Skeletal muscle tissue (tissue), 4 donors: ENCODE results near the gene CASP9. TPM values are rescaled to one million over a fixed set of nuclear protein-coding genes. Genes with fewer than 3 reads are reported as not detected.

ENCODE experiments used
- H3K27ac ChIP-seq: one replicate; pipeline ENCODE4 v1.7.0; 2013; ENCODE audit warnings: mild to moderate bottlenecking, low read depth, low read length, inconsistent platforms
- H3K27me3 ChIP-seq, 3 donors: one replicate each; pipeline ENCODE4 v1.7.0; 2013; ENCODE audit warnings: low read length in 3 of 3; ENCODE audit not compliant: control insufficient read depth in 3 of 3, insufficient read depth in 3 of 3
- H3K36me3 ChIP-seq, 3 donors: one replicate each; pipeline ENCODE4 v1.7.0; 2013; ENCODE audit warnings: low read length in 3 of 3; ENCODE audit not compliant: control insufficient read depth in 3 of 3, insufficient read depth in 3 of 3
- H3K4me1 ChIP-seq, 3 donors: one replicate each; pipeline ENCODE4 v1.7.0; 2013; ENCODE audit warnings: low read length in 3 of 3, mild to moderate bottlenecking in 3 of 3; ENCODE audit not compliant: control insufficient read depth in 3 of 3, insufficient read depth in 3 of 3
- H3K4me3 ChIP-seq, 3 donors: one replicate each; pipeline ENCODE4 v1.7.0; 2013; ENCODE audit warnings: low read length in 3 of 3
- H3K9ac ChIP-seq, 3 donors: one replicate each; pipeline ENCODE4 v1.7.0; 2013; ENCODE audit warnings: low read length in 3 of 3, mild to moderate bottlenecking in 3 of 3, moderate library complexity in 2 of 3, low read depth in 1 of 3
- H3K9me3 ChIP-seq, 3 donors: one replicate each; pipeline ENCODE4 v1.7.0; 2013; ENCODE audit warnings: low read length in 3 of 3; ENCODE audit not compliant: control insufficient read depth in 3 of 3
- total RNA-seq: library from RNA; depleted of rRNA; stranded (reverse); fragments of >200 nt; gene quantifications from one replicate; pipeline ENCODE4 v1.2.3, GENCODE V29; 2014
- donor health status: Osteomylitis.

Gene CASP9
- total RNA-seq, 1 donor from 2014 or later = 9.9 TPM

DNA sequence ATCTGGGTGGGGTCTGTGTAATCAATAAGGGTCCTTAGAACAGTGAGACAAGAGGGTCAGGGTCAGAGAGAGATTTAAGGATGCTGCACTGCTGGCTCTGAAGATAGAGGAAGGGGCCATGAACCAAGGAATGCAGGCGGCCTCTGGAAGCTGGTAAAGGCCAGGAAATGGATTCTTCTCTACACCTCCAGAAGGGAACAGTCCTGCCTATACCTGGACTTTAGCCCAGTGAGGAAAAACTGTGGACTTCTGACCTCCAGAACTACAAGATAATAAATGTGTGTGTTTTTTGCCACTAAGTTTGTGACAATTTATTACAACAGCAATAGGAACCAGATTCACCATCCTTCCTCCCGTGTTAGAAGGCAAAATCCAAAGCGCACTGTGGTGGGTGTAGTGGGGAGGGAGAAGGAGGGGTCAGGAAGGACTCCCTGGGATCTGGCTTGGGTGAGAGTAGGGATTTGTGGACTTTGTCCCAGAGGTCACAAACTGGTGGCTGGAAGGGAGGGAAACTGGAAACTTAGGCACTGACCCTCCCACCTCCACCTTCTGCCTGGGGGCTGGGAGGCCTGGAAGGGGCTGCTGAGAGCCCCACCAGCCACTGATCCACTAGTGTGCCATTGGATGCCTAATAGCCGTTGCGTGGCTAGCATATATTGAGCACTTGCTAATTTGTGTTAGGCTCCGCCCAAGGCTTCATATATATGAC is 72.8 kb downstream of the CASP9 start:
- Histone ChIP-seq H3K27me3 (peaks cover 0 to 15% (median 3%) of the 10 kb centered on the region in 3 donors), H3K9ac (no peak overlapping the region), H3K4me1 (no peaks in the 10 kb centered on the region)

DNA sequence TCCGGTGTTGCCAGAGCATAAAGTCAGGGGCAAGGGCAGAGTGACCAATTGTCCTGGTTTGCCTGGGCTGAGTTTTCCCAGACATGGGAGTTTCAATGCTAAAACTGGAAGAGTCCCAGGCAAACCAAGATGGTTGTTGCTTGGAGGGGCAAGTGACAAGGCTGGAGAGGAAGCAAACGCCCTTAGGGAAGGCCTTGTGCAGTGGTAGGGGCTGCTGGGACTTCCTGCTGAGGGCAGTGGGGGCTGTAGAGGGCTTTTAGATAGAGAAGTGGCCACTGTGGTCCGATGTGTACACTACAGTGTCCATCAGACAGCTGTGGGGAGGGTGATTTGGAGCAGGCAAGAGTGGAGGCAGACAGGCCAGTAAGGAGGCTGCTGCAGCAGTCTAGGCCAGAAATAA is 74.4 kb downstream of the CASP9 start:
- H3K27me3 ChIP-seq = peaks cover 0 to 17% (median 3%) of the 10 kb centered on the region in 3 donors
- no peak overlapping the region for H3K27ac ChIP-seq
- no peak overlapping the region for H3K4me3 ChIP-seq
- no peaks in the 10 kb centered on the region for H3K36me3 ChIP-seq
- peaks cover 0 to 2% (median 0%) of the 10 kb centered on the region in 3 donors for H3K9me3 ChIP-seq
- H3K4me1 ChIP-seq = no peaks in the 10 kb centered on the region
- no peak overlapping the region for H3K9ac ChIP-seq

More for the DNA sequence above, 72.8 kb downstream of the CASP9 start:
- no peak overlapping the region for H3K4me3 ChIP-seq
- no peak overlapping the region for H3K27ac ChIP-seq
- H3K9me3 ChIP-seq = peaks cover 0 to 2% (median 0%) of the 10 kb centered on the region in 3 donors
- no peaks in the 10 kb centered on the region for H3K36me3 ChIP-seq

DNA sequence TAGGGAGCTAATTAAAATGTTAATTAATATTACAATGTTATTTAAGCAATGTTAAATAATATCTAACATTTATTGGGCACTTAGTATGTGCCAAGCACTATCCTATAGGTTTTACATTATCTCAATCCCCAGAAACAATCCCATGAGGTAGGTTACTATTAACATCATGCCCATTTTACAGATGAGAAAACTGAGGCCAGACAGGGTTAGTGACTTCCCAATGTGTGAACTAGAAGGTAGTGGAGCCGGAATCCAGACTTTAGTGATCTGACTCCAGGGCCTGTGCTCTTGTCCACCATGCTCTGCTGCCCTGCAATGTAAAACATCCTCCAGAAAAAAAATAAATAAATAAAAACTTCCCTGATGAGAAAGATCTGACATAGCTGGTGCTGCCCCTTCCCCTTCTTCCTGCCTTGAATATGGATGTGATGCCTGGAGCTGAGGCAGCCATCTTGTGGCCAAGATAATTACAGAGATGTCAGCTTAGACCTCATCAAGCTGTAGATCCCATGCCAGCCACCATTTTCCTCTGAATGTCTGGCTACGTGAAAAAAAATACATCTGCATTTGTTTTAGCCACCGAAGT is 75.0 kb downstream of the CASP9 start:
- Histone ChIP-seq H3K4me3 (no peak overlapping the region), H3K27me3 (peaks cover 0 to 17% (median 3%) of the 10 kb centered on the region in 3 donors), H3K36me3 (no peaks in the 10 kb centered on the region), H3K9me3 (peaks cover 0 to 2% (median 0%) of the 10 kb centered on the region in 3 donors), H3K27ac (no peak overlapping the region), H3K4me1 (no peaks in the 10 kb centered on the region), H3K9ac (no peak overlapping the region)

DNA sequence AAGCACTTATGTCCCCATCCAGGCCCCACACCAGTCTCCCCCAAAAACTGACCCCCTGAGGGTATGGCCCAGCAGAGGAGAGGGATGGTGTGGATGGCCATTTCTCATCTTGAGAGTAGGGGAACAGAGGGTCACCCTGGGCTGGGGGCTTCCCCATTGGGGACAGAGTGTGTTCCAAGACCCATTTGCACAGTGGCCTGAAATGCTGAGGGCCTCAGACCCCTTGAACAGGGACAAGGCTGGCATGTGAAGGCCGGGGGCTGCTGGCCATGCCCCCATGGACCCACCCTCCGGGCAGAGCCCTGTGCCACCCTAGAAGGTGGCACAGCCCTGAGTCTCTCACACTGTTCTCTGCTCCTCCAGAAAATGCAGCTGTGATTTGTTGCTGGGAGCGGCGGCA is 77.8 kb downstream of the CASP9 start:
- Histone ChIP-seq H3K27me3 (peaks cover 0 to 17% (median 3%) of the 10 kb centered on the region in 3 donors), H3K36me3 (no peaks in the 10 kb centered on the region), H3K9me3 (peaks cover 0 to 2% (median 0%) of the 10 kb centered on the region in 3 donors), H3K4me1 (no peaks in the 10 kb centered on the region), H3K27ac (no peak overlapping the region), H3K4me3 (no peak overlapping the region), H3K9ac (no peak overlapping the region)

DNA sequence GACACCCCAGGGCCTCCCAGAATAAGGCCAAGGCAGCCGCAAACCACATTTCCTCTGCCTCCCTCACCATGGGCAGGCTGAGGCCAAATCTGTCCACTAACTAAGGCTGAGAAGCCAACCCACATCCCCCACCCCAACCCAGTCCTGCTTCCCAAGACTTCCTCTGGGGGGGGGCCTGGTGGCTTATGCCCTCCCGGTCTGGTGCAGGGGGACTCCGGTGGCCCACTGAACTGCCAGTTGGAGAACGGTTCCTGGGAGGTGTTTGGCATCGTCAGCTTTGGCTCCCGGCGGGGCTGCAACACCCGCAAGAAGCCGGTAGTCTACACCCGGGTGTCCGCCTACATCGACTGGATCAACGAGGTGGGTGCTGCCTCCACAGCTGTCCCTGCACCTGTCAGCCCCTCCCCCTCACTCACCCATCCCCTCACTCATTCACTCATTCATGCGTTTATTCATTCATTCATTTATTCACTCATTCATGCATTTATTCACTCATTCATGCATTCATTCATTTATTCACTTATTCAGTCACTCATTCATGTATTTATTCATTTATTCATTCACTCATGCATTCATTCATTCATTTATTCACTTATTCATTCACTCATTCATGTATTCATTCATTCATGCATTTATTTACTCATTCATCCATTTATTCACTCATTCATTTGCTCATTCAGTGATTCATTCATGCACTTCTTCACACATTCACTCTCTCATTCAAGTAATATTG is 78.5 kb downstream of the CASP9 start:
- no peaks in the 10 kb centered on the region for H3K4me1 ChIP-seq
- H3K27ac ChIP-seq = no peak overlapping the region
- no peak overlapping the region for H3K9ac ChIP-seq
- H3K9me3 ChIP-seq = no peaks in the 10 kb centered on the region
- H3K4me3 ChIP-seq = no peak overlapping the region
- peaks cover 0 to 17% (median 3%) of the 10 kb centered on the region in 3 donors for H3K27me3 ChIP-seq
- no peaks in the 10 kb centered on the region for H3K36me3 ChIP-seq

DNA sequence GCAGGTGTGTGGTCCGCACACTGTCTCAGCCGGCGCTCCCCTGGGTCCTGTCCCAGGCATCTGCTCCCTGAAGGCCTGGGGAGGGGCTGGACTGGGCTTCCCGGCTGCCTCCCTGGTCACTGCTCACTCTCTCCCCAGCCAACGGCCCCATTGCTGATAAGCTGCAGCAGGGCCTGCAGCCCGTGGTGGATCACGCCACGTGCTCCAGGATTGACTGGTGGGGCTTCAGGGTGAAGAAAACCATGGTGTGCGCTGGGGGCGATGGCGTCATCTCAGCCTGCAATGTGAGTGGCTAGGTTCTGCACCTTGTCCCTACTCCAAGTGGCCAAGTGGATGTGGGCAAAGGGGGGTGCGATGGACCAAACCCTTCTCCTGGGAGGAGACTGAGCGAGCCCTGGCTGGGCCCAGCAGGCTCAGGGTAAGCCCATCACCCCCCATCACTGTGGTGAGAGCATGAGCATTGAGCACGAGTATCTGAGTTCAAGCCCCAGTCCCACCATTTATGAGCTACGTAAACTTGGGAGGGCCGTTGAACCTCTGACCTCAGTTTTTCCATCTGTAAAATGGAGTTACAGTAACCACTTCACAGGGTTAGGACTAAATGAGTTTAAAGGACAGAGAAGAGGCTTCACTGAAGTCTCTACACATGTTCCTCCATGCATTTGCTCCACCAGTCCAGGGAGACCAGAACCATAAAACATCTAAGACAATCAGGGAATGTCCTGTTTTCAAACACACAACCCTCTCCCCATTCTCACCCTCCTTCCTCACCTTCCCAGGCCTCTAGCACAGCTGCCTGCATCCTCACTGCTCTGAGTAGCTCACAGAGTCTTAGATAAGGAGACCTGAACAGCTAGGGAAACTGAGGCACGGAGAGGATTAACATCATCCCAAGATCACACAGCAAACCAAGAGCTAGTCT is 79.3 kb downstream of the CASP9 start:
- no peaks in the 10 kb centered on the region for H3K9me3 ChIP-seq
- H3K4me3 ChIP-seq = no peak overlapping the region
- no peak overlapping the region for H3K9ac ChIP-seq
- H3K36me3 ChIP-seq = no peaks in the 10 kb centered on the region
- H3K4me1 ChIP-seq = no peaks in the 10 kb centered on the region
- no peak overlapping the region for H3K27ac ChIP-seq
- peaks cover 0 to 21% (median 3%) of the 10 kb centered on the region in 3 donors for H3K27me3 ChIP-seq

DNA sequence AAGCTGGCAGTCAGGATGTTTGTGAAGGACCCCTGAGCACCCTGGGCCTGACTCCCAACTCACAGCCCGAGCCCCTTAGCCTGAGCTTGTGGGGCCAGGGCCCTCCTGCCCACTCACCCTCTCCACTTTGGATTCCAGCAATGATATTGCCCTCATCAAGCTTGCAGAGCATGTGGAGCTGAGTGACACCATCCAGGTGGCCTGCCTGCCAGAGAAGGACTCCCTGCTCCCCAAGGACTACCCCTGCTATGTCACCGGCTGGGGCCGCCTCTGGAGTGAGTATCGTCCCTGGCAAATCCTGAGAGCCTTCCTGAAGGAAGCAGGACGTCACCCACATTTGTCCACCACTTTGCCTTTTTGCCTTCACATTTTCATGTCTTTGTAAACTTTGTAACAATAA is 80.7 kb downstream of the CASP9 start:
- Histone ChIP-seq H3K4me1 (no peaks in the 10 kb centered on the region), H3K4me3 (no peak overlapping the region), H3K36me3 (no peaks in the 10 kb centered on the region), H3K9ac (no peak overlapping the region), H3K27me3 (peaks cover 0 to 21% (median 3%) of the 10 kb centered on the region in 3 donors), H3K27ac (no peak overlapping the region), H3K9me3 (no peaks in the 10 kb centered on the region)

DNA sequence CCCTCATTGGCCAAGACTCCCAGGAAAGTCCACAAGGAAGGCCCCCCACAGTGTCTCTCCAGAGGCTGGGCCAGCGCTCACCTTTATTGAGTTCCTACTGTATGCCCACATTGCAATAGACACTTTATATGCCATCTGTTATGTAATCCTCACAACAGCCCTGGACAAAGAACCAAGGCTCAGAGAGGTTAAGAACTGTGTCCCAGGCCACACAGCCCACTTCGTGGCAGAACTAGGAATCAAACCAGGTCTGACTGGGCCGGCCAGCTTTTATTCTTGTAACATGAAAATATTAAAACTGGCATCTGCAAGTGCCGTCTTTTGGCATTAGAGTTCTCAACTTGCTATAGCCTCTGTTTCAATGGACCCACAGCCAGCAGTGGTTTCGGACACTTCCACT is 81.3 kb downstream of the CASP9 start:
- Histone ChIP-seq H3K27me3 (peaks cover 0 to 19% (median 3%) of the 10 kb centered on the region in 3 donors), H3K4me1 (no peaks in the 10 kb centered on the region), H3K27ac (no peak overlapping the region), H3K9ac (no peak overlapping the region), H3K4me3 (no peak overlapping the region), H3K36me3 (no peaks in the 10 kb centered on the region), H3K9me3 (no peaks in the 10 kb centered on the region)

DNA sequence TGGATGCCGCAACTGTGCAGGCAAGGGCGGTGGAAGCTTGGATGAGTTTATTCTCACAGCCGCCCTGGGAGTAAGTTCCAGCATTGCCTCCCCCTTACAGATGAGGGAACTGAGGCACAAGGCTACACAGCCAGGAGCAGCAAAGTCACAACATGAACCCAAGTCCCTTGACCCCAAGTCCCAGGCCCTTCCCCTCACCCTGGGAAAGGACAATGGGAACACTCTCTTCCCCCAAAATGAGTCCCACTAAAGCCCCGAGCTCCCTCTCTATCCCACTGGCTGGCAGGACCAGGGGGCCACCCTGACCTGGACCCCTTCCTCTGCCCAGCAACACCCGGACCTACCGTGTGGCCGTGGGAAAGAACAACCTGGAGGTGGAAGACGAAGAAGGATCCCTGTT is 81.9 kb downstream of the CASP9 start:
- H3K36me3 ChIP-seq = no peaks in the 10 kb centered on the region
- no peaks in the 10 kb centered on the region for H3K9me3 ChIP-seq
- H3K27ac ChIP-seq = no peak overlapping the region
- no peaks in the 10 kb centered on the region for H3K4me1 ChIP-seq
- peaks cover 0 to 13% (median 3%) of the 10 kb centered on the region in 3 donors for H3K27me3 ChIP-seq
- H3K4me3 ChIP-seq = no peak overlapping the region
- H3K9ac ChIP-seq = no peak overlapping the region
